Osteoblast (primary cell): ENCODE results near the gene XRCC3. TPM values are rescaled to one million over a fixed set of nuclear protein-coding genes. Genes with fewer than 3 reads are reported as not detected.

ENCODE experiments used
- DNase-seq: peaks from one replicate; pipeline ENCODE4 v3.0.0; 2011; ENCODE audit warnings: low spot score, mixed read lengths; ENCODE audit not compliant: insufficient read length; ENCODE audit errors: missing footprints
- H2AFZ ChIP-seq: 2 replicates; pipeline ENCODE4 v1.6.0; 2011; ENCODE audit warnings: mild to moderate bottlenecking, low read length
- H3K27ac ChIP-seq: 2 replicates; pipeline ENCODE4 v1.5.1; 2011; ENCODE audit warnings: mild to moderate bottlenecking, low read depth, low read length, moderate library complexity
- H3K27me3 ChIP-seq: 2 replicates; pipeline ENCODE4 v1.6.0; 2012; ENCODE audit warnings: mild to moderate bottlenecking, control low read depth, inconsistent platforms, low read length, moderate library complexity; ENCODE audit not compliant: insufficient read depth
- H3K36me3 ChIP-seq: 2 replicates; pipeline ENCODE4 v1.5.1; 2011; ENCODE audit warnings: mild to moderate bottlenecking, low read length, control low read depth, moderate library complexity; ENCODE audit not compliant: insufficient read depth
- H3K4me1 ChIP-seq: 2 replicates; pipeline ENCODE4 v1.5.1; 2011; ENCODE audit warnings: mild to moderate bottlenecking, low read length, control low read depth, moderate library complexity; ENCODE audit not compliant: insufficient read depth
- H3K4me2 ChIP-seq: 2 replicates; pipeline ENCODE4 v1.6.0; 2011; ENCODE audit warnings: mild to moderate bottlenecking, low read length; ENCODE audit not compliant: insufficient read depth
- H3K4me3 ChIP-seq: fragments of 200-600 bp; sonication (generic); 3 replicates; pipeline ENCODE4 v1.5.1; 2012; ENCODE audit warnings: mild to moderate bottlenecking, low read length, inconsistent platforms; ENCODE audit not compliant: insufficient read depth
- H3K79me2 ChIP-seq: 2 replicates; pipeline ENCODE4 v1.6.0; 2012; ENCODE audit warnings: mild to moderate bottlenecking, low read length, control low read depth, inconsistent platforms; ENCODE audit not compliant: insufficient read depth
- H3K9me3 ChIP-seq: 2 replicates; pipeline ENCODE4 v1.5.1; 2011; ENCODE audit warnings: low read depth, low read length, control low read depth
- H4K20me1 ChIP-seq: 2 replicates; pipeline ENCODE4 v1.6.0; 2012; ENCODE audit warnings: mild to moderate bottlenecking, low read length, control low read depth; ENCODE audit not compliant: insufficient read depth
- CTCF ChIP-seq: IDR thresholded peaks from 2 replicates; pipeline ENCODE4 v1.5.1; 2011; ENCODE audit warnings: mild to moderate bottlenecking, low read depth, low read length, moderate library complexity; ENCODE audit errors: extremely low read depth
- total RNA-seq: library from RNA; depleted of rRNA; stranded (reverse); fragments of >200 nt; gene quantifications from 2 replicates; pipeline ENCODE4 v1.2.3, GENCODE V29; 2012

The XRCC3 gene
- total RNA-seq, 1 donor = 4.3 TPM

DNA sequence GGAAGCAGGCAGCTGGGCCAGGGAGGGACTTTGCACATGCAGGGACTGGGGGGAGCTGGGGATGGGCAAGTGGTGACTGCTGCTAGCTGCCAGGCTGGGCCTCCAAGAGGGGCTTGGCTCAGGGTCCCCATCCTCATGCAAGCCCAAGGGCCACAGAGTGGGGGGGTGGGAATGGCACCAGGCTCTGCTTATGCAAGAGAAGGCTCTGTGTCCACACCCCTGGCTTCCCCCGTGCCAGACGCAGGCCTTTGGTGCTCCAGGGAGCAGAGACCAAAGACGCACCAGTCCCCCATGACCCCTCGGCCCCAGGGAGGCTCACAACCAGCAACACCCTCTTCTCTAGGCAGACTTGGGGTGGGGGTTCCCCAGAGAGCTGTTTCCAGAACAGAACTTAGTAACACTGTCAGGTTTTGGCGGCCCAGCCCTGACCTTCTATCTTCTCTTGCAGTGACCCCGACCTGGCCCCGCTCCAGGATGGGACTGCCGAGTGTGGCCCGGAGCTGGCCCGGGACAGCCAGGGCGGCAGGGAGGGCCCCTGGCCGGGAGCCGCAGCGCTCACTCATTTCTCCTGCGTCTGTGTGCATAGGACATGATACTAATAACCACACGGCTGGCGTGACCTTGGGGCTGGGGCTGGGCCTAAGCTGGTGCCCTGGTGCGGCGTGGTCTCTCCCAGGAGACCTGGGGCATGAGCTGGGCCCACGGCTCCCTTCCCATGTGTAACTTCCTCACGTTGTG lies 14.3 kb downstream of the XRCC3 start:
- peaks cover 18% of the 10 kb centered on the region for H4K20me1 ChIP-seq
- H3K9me3 ChIP-seq = no peaks in the 10 kb centered on the region
- H3K36me3 ChIP-seq = peaks cover 62% of the 10 kb centered on the region
- peak; percentile 60 for DNase-seq
- H3K27me3 ChIP-seq = no peaks in the 10 kb centered on the region
- TF ChIP-seq CTCF = no peak
- H3K4me2 ChIP-seq = no peak overlapping the region
- peaks cover 42% of the 10 kb centered on the region for H3K79me2 ChIP-seq
- H3K4me1 ChIP-seq = no peaks in the 10 kb centered on the region
- no peak overlapping the region for H2AFZ ChIP-seq
- no peak overlapping the region for H3K4me3 ChIP-seq
- no peak overlapping the region for H3K27ac ChIP-seq

GRCh38 chr14:103699901-103700752 lies 15.1 kb downstream of the XRCC3 start:
- Histone ChIP-seq H3K4me1 (no peaks in the 10 kb centered on the region), H3K27ac (no peak overlapping the region), H3K4me2 (no peak overlapping the region), H3K4me3 (no peak overlapping the region), H3K9me3 (no peaks in the 10 kb centered on the region), H3K36me3 (peaks cover 55% of the 10 kb centered on the region), H3K27me3 (no peaks in the 10 kb centered on the region), H2AFZ (no peak overlapping the region), H3K79me2 (peaks cover 48% of the 10 kb centered on the region), H4K20me1 (peaks cover 15% of the 10 kb centered on the region)
- TF ChIP-seq CTCF = no peak
- DNase-seq = peak; percentile 65

- Histone ChIP-seq H3K36me3 (peaks cover 60% of the 10 kb centered on the region), H2AFZ (no peak overlapping the region), H3K27ac (no peak overlapping the region), H3K9me3 (no peaks in the 10 kb centered on the region), H4K20me1 (peaks cover 15% of the 10 kb centered on the region), H3K4me1 (no peaks in the 10 kb centered on the region), H3K4me3 (no peak overlapping the region), H3K79me2 (peaks cover 54% of the 10 kb centered on the region), H3K27me3 (no peaks in the 10 kb centered on the region), H3K4me2 (no peak overlapping the region)
- no peak for TF ChIP-seq CTCF
- no peak for DNase-seq
These were observed 16.0 kb downstream of the XRCC3 start for GRCh38 chr14:103699261-103699661.
